AG10803 (cell line): ENCODE results near the gene TRMT2B.
A peak's percentile ranks its signal among the peaks of the same experiment; 100 is the strongest.
"Not testable (repeated sequence)": the region's sequence is repeated elsewhere in the genome, so short reads cannot be mapped to it uniquely, and the experiment has no call there.

ENCODE experiments used
- DNase-seq: peaks from one replicate; pipeline ENCODE4 v3.0.0; 2010; ENCODE audit warnings: low read depth
- H3K4me3 ChIP-seq: 2 replicates; pipeline ENCODE4 v1.5.1; 2011; ENCODE audit warnings: mild to moderate bottlenecking, low read length, control low read depth
- CTCF ChIP-seq: conservative IDR thresholded peaks from 2 replicates; pipeline ENCODE4 v1.5.1; 2011; ENCODE audit warnings: mild to moderate bottlenecking, low read length, control low read depth, inconsistent platforms

TRMT2B gene

GRCh38 chrX:101037231-101037630 is 14.7 kb downstream of the TRMT2B start:
- no peak overlapping the region for H3K4me3 ChIP-seq
- TF ChIP-seq CTCF = no peak
- DNase-seq = no peak

- no peak overlapping the region for H3K4me3 ChIP-seq
- no peak for TF ChIP-seq CTCF
- DNase-seq = no peak
These were observed 22.2 kb downstream of the TRMT2B start for GRCh38 chrX:101029665-101030064.

- no peak overlapping the region for H3K4me3 ChIP-seq
- DNase-seq = no peak
- no peak for TF ChIP-seq CTCF
These were observed 23.3 kb downstream of the TRMT2B start for GRCh38 chrX:101028562-101028961.

- TF ChIP-seq CTCF = no peak
- no peak overlapping the region for H3K4me3 ChIP-seq
- peak; percentile 1 for DNase-seq
These were observed 26.8 kb downstream of the TRMT2B start for GRCh38 chrX:101025126-101025525.

GRCh38 chrX:101022020-101022419 is 29.9 kb downstream of the TRMT2B start:
- no peak for TF ChIP-seq CTCF
- H3K4me3 ChIP-seq = no peak overlapping the region
- DNase-seq = no peak

- DNase-seq = peak; percentile 7
These were observed 39.9 kb downstream of the TRMT2B start for GRCh38 chrX:101012031-101012430.

GRCh38 chrX:101009090-101009489 is 42.8 kb downstream of the TRMT2B start:
- no peak for TF ChIP-seq CTCF
- DNase-seq = no peak

More at GRCh38 chrX:101012031-101012430, 39.9 kb downstream of the TRMT2B start:
- H3K4me3 ChIP-seq = not testable (repeated sequence)

GRCh38 chrX:100999451-100999850 is 52.5 kb downstream of the TRMT2B start:
- no peak for TF ChIP-seq CTCF
- DNase-seq = no peak
- no peak overlapping the region for H3K4me3 ChIP-seq

More at GRCh38 chrX:101009090-101009489, 42.8 kb downstream of the TRMT2B start:
- H3K4me3 ChIP-seq = no peak overlapping the region
